T-helper 17 cell (primary cell): Measurements from ENCODE around the gene PCDHA10. TPM values are rescaled to one million over a fixed set of nuclear protein-coding genes. Genes with fewer than 3 reads are reported as not detected.
"Not testable (repeated sequence)": the region's sequence is repeated elsewhere in the genome, so short reads cannot be mapped to it uniquely, and the experiment has no call there.

Source experiments
- ATAC-seq: fragments of 150-1000 bp; cut with Tn5 transposase; 2 replicates; pipeline ENCODE4 v1.10.0; 2021; ENCODE audit warnings: mild to moderate bottlenecking, moderate library complexity
- DNase-seq, 3 donors: peaks; one replicate each; pipeline versions ENCODE4 v3.0.0 to v3.0.0-alpha.2; 2020 to 2021
- H3K9me3 ChIP-seq: one replicate; pipeline ENCODE4 v1.7.0; 2013; ENCODE audit warnings: low read length, mild to moderate bottlenecking; ENCODE audit not compliant: control insufficient read depth, poor library complexity, severe bottlenecking
- H3K27ac Mint-ChIP-seq: one replicate; pipeline ENCODE4 v1.8.0; 2022; ENCODE audit warnings: mild to moderate bottlenecking, moderate library complexity, mixed read lengths
- H3K27me3 Mint-ChIP-seq: one replicate; pipeline ENCODE4 v1.8.0; 2022; ENCODE audit warnings: mixed read lengths
- H3K36me3 Mint-ChIP-seq: one replicate; pipeline ENCODE4 v1.8.0; 2022; ENCODE audit warnings: low read depth, mixed read lengths
- H3K4me1 Mint-ChIP-seq: one replicate; pipeline ENCODE4 v1.8.0; 2022; ENCODE audit warnings: mild to moderate bottlenecking, mixed read lengths
- H3K4me3 Mint-ChIP-seq: one replicate; pipeline ENCODE4 v1.8.0; 2022; ENCODE audit warnings: mild to moderate bottlenecking, moderate library complexity, mixed read lengths
- total RNA-seq, 4 donors: library from RNA in 2 of 4; stranded (reverse) in 2 of 4; gene quantifications; one replicate each; pipeline ENCODE4 v1.2.3 and lab custom pipeline; 2022 to 2026

PCDHA10 gene
- total RNA-seq, 2 donors from 2014 or later = not detected

DNA sequence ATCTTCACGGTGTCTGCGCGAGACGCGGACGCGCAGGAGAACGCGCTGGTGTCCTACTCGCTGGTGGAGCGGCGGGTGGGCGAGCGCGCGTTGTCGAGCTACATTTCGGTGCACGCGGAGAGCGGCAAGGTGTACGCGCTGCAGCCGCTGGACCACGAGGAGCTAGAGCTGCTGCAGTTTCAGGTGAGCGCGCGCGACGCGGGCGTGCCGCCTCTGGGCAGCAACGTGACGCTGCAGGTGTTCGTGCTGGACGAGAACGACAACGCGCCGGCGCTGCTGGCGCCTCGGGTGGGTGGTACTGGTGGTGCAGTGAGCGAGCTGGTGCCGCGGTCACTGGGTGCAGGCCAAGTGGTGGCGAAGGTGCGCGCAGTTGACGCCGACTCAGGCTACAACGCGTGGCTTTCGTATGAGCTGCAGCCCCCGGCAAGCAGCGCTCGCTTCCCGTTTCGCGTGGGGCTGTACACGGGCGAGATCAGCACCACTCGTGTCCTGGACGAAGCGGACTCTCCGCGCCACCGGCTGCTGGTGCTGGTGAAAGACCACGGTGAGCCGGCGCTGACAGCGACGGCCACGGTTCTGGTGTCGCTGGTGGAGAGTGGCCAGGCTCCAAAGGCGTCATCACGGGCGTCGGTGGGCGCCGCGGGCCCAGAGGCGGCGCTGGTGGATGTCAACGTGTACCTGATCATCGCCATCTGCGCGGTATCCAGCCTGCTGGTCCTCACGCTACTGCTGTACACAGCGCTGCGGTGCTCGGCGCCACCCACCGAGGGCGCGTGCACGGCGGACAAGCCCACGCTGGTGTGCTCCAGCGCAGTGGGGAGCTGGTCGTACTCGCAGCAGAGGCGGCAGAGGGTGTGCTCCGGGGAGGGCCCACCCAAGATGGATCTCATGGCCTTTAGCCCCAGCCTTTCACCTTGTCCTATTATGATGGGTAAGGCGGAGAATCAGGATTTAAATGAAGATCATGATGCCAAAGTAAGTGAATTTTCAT, 25.9 kb upstream of the PCDHA10 start:
- DNase-seq, H3K4me1 Mint-ChIP-seq, H3K27ac Mint-ChIP-seq, H3K4me3 Mint-ChIP-seq, H3K36me3 Mint-ChIP-seq, ATAC-seq, H3K9me3 ChIP-seq: not testable (repeated sequence)
- peaks cover 26% of the 10 kb centered on the region for H3K27me3 Mint-ChIP-seq

- no peaks in the 10 kb centered on the region for H3K36me3 Mint-ChIP-seq
- no peak within 1 kb of the TSS for H3K4me3 Mint-ChIP-seq
- ATAC-seq = no peak
- DNase-seq = no peak
- peaks cover 8% of the 10 kb centered on the region for H3K27me3 Mint-ChIP-seq
- H3K27ac Mint-ChIP-seq = no peak within 1 kb of the TSS
- no peaks in the 10 kb centered on the region for H3K4me1 Mint-ChIP-seq
- H3K9me3 ChIP-seq = no peaks in the 10 kb centered on the region
These were observed 21.7 kb upstream of the PCDHA10 start, which contains the start of gene PCDHA7 for GRCh38 chr5:140833993-140834392. Gene PCDHA7, plus strand, starts transcription at chr5:140834269. Its CDS starts 115 bp downstream, at chr5:140834384.

DNA sequence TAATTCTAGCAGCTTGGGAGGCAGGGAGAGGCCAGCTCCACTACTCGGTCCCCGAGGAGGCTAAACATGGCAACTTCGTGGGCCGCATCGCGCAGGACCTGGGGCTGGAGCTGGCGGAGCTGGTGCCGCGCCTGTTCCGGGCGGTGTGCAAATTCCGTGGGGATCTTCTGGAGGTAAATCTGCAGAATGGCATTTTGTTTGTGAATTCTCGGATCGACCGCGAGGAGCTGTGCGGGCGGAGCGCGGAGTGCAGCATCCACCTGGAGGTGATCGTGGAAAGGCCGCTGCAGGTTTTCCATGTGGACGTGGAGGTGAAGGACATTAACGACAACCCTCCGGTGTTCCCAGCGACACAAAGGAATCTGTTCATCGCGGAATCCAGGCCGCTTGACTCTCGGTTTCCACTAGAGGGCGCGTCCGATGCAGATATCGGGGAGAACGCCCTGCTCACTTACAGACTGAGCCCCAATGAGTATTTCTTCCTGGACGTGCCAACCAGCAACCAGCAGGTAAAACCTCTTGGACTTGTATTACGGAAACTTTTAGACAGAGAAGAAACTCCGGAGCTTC, 21.2 kb upstream of the PCDHA10 start:
- not testable (repeated sequence) for H3K4me1 Mint-ChIP-seq, H3K27ac Mint-ChIP-seq, ATAC-seq, DNase-seq, H3K27me3 Mint-ChIP-seq, H3K36me3 Mint-ChIP-seq, H3K4me3 Mint-ChIP-seq, H3K9me3 ChIP-seq

DNA sequence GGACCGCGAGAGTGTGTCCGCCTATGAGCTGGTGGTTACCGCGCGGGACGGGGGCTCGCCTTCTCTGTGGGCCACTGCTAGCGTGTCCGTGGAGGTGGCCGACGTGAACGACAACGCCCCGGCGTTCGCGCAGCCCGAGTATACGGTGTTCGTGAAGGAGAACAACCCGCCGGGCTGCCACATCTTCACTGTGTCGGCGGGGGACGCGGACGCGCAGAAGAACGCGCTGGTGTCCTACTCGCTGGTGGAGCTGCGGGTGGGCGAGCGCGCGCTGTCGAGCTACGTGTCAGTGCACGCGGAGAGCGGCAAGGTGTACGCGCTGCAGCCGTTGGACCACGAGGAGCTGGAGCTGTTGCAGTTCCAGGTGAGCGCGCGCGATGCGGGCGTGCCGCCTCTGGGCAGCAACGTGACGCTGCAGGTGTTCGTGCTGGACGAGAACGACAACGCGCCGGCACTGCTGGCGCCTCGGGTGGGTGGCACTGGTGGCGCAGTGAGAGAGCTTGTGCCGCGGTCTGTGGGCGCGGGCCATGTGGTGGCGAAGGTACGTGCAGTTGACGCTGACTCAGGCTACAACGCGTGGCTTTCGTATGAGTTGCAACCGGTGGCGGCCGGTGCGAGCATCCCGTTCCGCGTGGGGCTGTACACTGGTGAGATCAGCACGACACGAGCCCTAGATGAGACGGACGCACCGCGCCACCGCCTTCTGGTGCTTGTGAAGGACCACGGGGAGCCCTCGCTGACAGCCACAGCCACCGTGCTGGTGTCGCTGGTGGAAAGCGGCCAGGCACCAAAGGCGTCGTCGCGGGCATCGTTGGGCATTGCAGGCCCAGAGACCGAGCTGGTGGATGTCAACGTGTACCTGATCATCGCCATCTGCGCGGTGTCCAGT, 19.8 kb upstream of the PCDHA10 start:
- no peak overlapping the region for H3K4me3 Mint-ChIP-seq
- ATAC-seq = no peak
- H3K27me3 Mint-ChIP-seq = peaks cover 8% of the 10 kb centered on the region
- H3K9me3 ChIP-seq = no peaks in the 10 kb centered on the region
- H3K4me1 Mint-ChIP-seq = no peaks in the 10 kb centered on the region
- no peaks in the 10 kb centered on the region for H3K36me3 Mint-ChIP-seq
- no peak for DNase-seq
- no peak overlapping the region for H3K27ac Mint-ChIP-seq

- ATAC-seq (no peak), DNase-seq (no peak)
- H3K27me3 Mint-ChIP-seq = no peaks in the 10 kb centered on the region
- H3K4me3 Mint-ChIP-seq = no peak within 1 kb of the TSS
- no peaks in the 10 kb centered on the region for H3K4me1 Mint-ChIP-seq
- no peaks in the 10 kb centered on the region for H3K9me3 ChIP-seq
- H3K36me3 Mint-ChIP-seq = no peaks in the 10 kb centered on the region
- H3K27ac Mint-ChIP-seq = no peak within 1 kb of the TSS
These were observed 14.4 kb upstream of the PCDHA10 start, which contains the start of gene PCDHA8 for GRCh38 chr5:140840978-140841962. Gene PCDHA8, plus strand, starts transcription at chr5:140841187. Its CDS starts 135 bp downstream, at chr5:140841322.

GRCh38 chr5:140842798-140843733, 12.6 kb upstream of the PCDHA10 start:
- H3K9me3 ChIP-seq = no peaks in the 10 kb centered on the region
- Mint-ChIP-seq H3K4me3 (no peak overlapping the region), H3K36me3 (peaks cover 2% of the 10 kb centered on the region), H3K27me3 (peaks cover 15% of the 10 kb centered on the region), H3K4me1 (no peaks in the 10 kb centered on the region), H3K27ac (no peak overlapping the region)
- DNase-seq (no peak), ATAC-seq (no peak)

GRCh38 chr5:140848139-140849102, 7.3 kb upstream of the PCDHA10 start, which contains the start of gene PCDHA9:
Gene PCDHA9, plus strand, starts transcription at chr5:140848382. Its CDS starts 114 bp downstream, at chr5:140848496.
- not testable (repeated sequence) for ATAC-seq, DNase-seq, H3K9me3 ChIP-seq, H3K36me3 Mint-ChIP-seq, H3K4me1 Mint-ChIP-seq, H3K27ac Mint-ChIP-seq, H3K4me3 Mint-ChIP-seq
- peaks cover 31% of the 10 kb centered on the region for H3K27me3 Mint-ChIP-seq

GRCh38 chr5:140849831-140850634, 5.7 kb upstream of the PCDHA10 start:
- not testable (repeated sequence) for H3K4me1 Mint-ChIP-seq, ATAC-seq, H3K4me3 Mint-ChIP-seq

GRCh38 chr5:140857177-140857986, 1.7 kb downstream of the PCDHA10 start:
- Mint-ChIP-seq H3K36me3 (no peaks in the 10 kb centered on the region), H3K27ac (no peak overlapping the region), H3K4me1 (no peaks in the 10 kb centered on the region), H3K4me3 (no peak overlapping the region), H3K27me3 (peaks cover 28% of the 10 kb centered on the region)
- ATAC-seq (no peak), DNase-seq (no peak)
- H3K9me3 ChIP-seq = peaks cover 3% of the 10 kb centered on the region

More at GRCh38 chr5:140849831-140850634, 5.7 kb upstream of the PCDHA10 start:
- not testable (repeated sequence) for H3K27ac Mint-ChIP-seq, H3K9me3 ChIP-seq, H3K36me3 Mint-ChIP-seq, DNase-seq
- H3K27me3 Mint-ChIP-seq = peaks cover 38% of the 10 kb centered on the region
